Endothelial cell of coronary artery (primary cell): ENCODE measurements around the gene SELENOK. TPM values are rescaled to one million over a fixed set of nuclear protein-coding genes. Genes with fewer than 3 reads are reported as not detected.

ENCODE experiments used
- total RNA-seq: library from RNA; depleted of rRNA; stranded (reverse); fragments of >200 nt; gene quantifications from 2 replicates; pipeline ENCODE4 v1.2.3, GENCODE V29; 2014

The SELENOK gene
- total RNA-seq = 22.8 and 23.0 TPM in 2 replicates

DNA sequence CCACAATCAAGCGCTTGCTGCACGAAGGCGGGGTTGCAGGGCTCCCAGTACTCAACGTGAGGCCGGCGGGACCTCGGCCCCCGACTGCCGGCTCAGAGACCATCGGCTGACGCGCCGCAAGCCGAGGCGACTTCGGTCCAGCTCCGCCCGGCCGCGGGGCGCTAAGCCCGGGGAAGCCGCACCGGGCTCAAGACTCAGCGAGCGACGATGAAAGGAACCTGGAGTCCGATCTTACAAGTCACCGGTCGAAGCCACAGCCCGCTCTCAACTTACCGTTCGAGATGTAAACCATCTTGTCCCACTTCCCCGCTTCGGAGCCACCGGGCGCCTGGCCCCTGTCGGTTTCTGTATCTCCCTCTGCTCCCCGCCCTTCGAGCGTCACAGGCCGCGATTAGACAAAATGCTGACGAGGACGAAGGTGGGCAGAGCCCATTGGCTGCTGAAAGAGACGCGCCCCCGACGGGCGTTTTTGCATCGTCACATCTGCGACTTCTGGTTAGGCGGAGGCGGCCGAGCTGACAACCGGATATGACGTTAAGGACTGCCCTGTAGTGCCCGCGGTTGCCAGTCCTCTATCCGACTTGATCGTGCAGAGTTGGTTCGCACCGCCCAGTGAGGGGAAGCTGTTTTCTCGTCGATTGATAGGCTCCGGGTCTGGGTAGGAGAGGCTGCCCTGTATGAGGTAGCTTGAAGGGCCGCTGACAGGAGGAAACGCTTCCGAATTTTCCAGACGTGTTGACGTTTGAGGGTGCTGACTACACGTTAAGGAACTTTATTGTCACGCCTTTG is at the start of gene SELENOK:
SELENOK (minus strand) TSS at position 363 of the 789 bp plus-strand sequence.

DNA sequence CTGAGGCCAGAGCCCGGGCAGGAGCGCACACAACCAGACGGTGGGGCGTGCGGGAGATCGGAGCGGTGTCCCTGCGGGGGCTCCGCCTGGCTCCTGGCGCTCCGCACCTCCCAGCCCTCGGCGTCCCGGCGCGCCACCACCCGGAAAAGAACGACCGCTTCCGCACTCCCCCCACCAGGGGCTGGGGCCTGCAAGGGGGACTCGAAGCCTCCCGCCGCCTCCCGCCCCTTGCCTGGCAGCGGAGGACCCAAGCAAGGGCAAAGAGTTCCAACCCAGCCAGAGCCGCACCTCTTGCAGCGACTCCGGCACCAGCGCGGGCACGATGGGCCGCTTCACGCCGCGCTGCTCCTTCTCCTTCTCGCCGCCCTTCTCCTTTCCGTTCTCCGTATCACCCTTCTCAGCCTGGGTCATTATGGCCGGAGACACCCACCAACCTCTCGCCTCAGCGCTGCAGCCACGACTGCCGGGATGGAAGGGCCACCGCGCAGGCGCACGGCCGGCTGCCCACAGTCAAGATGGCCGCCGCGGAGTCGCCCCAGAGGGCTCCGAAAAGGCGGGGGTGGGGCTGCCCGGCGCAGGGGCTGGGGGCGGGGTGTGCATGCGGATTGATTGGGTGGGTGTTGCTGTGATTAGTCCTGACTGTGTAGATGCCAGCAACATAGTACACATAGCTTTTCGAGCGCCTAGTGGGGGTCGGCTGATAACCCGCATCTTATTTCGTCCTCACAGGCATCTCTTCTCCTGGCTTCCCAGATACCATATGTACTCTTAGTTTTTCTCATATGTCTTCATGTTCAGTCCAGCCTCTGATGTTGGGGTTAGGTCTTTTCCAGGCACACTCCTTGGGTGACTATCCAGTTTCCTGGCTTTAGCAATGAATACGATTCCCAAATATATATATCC is 9.7 kb downstream of the SELENOK start, which contains the start of gene ACTR8:
ACTR8 (minus strand) TSS at position 462 of the 903 bp plus-strand sequence; CDS start at position 411, 51 bp downstream.

DNA sequence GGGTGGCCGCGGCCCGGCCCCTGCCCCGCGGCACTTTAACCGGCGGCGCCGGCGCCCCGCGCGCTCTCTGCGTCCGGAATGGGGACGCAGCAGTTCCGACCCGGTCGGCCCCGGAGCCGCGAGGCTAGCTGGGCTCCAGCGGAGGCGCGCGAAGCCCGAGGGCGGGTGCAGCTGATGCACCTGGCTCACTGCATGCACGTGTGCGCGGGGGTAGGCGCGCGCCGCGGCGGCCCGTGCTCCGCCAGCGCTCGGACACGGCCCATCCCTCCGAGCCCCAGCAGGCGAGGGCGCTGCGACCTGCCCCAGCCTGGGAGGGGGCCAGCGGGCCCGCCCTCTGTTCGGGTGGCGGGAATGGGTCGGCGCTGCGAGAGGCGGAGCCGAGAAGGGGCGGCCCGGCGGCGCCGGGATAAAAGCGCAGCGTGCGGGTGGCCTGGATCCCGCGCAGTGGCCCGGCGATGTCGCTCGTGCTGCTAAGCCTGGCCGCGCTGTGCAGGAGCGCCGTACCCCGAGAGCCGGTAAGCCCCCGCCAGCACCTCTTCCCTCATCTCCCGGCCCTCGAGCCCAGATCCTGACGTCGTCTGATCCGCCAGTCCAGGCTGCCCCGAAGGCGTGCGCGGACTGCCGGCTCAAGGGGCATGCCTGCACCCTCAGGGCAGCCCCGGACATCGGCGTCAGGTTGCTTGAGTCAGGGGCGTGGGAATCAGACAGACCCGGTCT is 45.4 kb downstream of the SELENOK start, which contains the start of the genes CHDH and IL17RB:
CHDH (minus strand) TSS at position 286 of the 717 bp plus-strand sequence. CDS start 22,411 bp downstream, outside the sequence.
IL17RB (plus strand) TSS at position 435 of the 717 bp plus-strand sequence; CDS start at position 456, 21 bp downstream.

Other genes with a start within 250 kb of the SELENOK start
- gene CHDH, start 45.4 kb downstream of the SELENOK start, total RNA-seq = not detected in 2 replicates
- gene IL17RB, start 45.3 kb downstream of the SELENOK start, total RNA-seq = not detected in 2 replicates
- 35.4 and 39.8 TPM in 2 replicates for gene ACTR8, start 9.7 kb downstream of the SELENOK start, total RNA-seq
- not detected in 2 replicates for gene CACNA2D3, start 230.7 kb upstream of the SELENOK start, total RNA-seq